HL-60 (cell line): ENCODE data around the gene CD164.

Experiments
- GABPA ChIP-seq: IDR thresholded peaks from 2 replicates; pipeline ENCODE4 v1.6.1; 2012; ENCODE audit warnings: low read depth
- TF ChIP-seq, protein P1 (sequence below): IDR thresholded peaks from one replicate; pipeline ENCODE4 v1.5.1; 2011; ENCODE audit warnings: low read length, control low read depth, inconsistent platforms; ENCODE audit not compliant: insufficient read depth
- TF ChIP-seq, protein P2 (sequence below): IDR thresholded peaks from 2 replicates; pipeline ENCODE4 v1.6.1; 2012; ENCODE audit warnings: low read depth; ENCODE audit not compliant: insufficient replicate concordance

DNA sequence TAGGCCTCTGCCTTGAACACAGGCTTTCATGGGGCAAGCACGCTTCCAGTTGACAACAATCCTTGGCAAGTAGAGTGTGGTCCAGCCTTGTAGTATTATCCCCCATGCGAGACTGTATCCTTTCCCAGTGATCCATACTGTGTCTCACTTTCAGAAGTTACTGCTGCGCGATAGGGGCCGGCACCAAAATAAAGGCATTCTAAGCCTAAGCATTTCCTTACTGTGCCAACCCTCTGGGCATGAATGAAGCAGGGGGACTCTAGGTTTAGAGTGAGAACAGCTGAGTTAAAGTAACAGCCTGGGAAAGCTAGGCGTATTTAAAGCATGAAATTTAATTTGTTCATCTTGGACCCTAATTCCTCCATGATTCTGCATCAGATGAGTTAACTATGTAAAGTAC, 39.4 kb downstream of the CD164 start:
- TF ChIP-seq, protein P1, sequence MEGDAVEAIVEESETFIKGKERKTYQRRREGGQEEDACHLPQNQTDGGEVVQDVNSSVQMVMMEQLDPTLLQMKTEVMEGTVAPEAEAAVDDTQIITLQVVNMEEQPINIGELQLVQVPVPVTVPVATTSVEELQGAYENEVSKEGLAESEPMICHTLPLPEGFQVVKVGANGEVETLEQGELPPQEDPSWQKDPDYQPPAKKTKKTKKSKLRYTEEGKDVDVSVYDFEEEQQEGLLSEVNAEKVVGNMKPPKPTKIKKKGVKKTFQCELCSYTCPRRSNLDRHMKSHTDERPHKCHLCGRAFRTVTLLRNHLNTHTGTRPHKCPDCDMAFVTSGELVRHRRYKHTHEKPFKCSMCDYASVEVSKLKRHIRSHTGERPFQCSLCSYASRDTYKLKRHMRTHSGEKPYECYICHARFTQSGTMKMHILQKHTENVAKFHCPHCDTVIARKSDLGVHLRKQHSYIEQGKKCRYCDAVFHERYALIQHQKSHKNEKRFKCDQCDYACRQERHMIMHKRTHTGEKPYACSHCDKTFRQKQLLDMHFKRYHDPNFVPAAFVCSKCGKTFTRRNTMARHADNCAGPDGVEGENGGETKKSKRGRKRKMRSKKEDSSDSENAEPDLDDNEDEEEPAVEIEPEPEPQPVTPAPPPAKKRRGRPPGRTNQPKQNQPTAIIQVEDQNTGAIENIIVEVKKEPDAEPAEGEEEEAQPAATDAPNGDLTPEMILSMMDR = no peak
- TF ChIP-seq, protein P2, sequence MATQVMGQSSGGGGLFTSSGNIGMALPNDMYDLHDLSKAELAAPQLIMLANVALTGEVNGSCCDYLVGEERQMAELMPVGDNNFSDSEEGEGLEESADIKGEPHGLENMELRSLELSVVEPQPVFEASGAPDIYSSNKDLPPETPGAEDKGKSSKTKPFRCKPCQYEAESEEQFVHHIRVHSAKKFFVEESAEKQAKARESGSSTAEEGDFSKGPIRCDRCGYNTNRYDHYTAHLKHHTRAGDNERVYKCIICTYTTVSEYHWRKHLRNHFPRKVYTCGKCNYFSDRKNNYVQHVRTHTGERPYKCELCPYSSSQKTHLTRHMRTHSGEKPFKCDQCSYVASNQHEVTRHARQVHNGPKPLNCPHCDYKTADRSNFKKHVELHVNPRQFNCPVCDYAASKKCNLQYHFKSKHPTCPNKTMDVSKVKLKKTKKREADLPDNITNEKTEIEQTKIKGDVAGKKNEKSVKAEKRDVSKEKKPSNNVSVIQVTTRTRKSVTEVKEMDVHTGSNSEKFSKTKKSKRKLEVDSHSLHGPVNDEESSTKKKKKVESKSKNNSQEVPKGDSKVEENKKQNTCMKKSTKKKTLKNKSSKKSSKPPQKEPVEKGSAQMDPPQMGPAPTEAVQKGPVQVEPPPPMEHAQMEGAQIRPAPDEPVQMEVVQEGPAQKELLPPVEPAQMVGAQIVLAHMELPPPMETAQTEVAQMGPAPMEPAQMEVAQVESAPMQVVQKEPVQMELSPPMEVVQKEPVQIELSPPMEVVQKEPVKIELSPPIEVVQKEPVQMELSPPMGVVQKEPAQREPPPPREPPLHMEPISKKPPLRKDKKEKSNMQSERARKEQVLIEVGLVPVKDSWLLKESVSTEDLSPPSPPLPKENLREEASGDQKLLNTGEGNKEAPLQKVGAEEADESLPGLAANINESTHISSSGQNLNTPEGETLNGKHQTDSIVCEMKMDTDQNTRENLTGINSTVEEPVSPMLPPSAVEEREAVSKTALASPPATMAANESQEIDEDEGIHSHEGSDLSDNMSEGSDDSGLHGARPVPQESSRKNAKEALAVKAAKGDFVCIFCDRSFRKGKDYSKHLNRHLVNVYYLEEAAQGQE = no peak
- TF ChIP-seq GABPA = no peak
